OCI-LY3 (cell line): Measurements from ENCODE around the gene AACS.

Experiments used
- CTCF ChIP-seq: fragments of 200-600, 300-600 bp; sonication (generic); IDR thresholded peaks from 2 replicates; pipeline ENCODE4 v1.5.1; 2014; ENCODE audit warnings: antibody characterized with exemption, low read length, low read depth
- EZH2phosphoT487 ChIP-seq: fragments of 200-600 bp; shearing (Covaris generic); IDR thresholded peaks from 2 replicates; pipeline ENCODE4 v1.6.1; 2018; ENCODE audit warnings: antibody characterized with exemption, mixed run types, low read depth

GRCh38 chr12:125135906-125136305 lies 70.7 kb downstream of the AACS start:
- no peak for TF ChIP-seq EZH2phosphoT487
- TF ChIP-seq CTCF: no peak
